A673 (cell line): ENCODE measurements around the gene SLC2A1. TPM values are rescaled to one million over a fixed set of nuclear protein-coding genes. Genes with fewer than 3 reads are reported as not detected.

Experiments used
- BruUV-seq: library from RNA; stranded (reverse); fragments of 400-500 nt; replicated peaks from 2 replicates; lab custom pipeline; 2021; lab: Mats Ljungman, UMichigan
- CTCF ChIA-PET: fragments of 300-600 bp; sonication (Branson Sonifier 250); formaldehyde crosslinking; loops from one replicate; lab custom pipeline; 2022; ENCODE audit warnings: antibody characterized with exemption; lab: Charles Lee
- POLR2A ChIA-PET: fragments of 300-600 bp; sonication (Branson Sonifier 250); formaldehyde crosslinking; loops from one replicate; lab custom pipeline; 2022; ENCODE audit warnings: antibody characterized with exemption; ENCODE audit not compliant: low non-redundant PET; lab: Charles Lee
- DNase-seq: peaks from one replicate; pipeline ENCODE4 v3.0.0-alpha.2; 2015; ENCODE audit warnings: low spot score
- H3K27ac ChIP-seq: fragments of 200-600 bp; sonication (generic); 2 replicates; pipeline ENCODE4 v1.5.1; 2016; ENCODE audit warnings: mixed run types, low read depth, mild to moderate bottlenecking, mixed read lengths, antibody characterized with exemption, low read length; ENCODE audit not compliant: poor library complexity, severe bottlenecking
- H3K27me3 ChIP-seq: fragments of 200-600 bp; sonication (generic); replicated peaks from 2 replicates; pipeline ENCODE4 v1.6.1; 2017; ENCODE audit warnings: mixed run types, low read depth, mild to moderate bottlenecking, mixed read lengths, antibody characterized with exemption, low read length; ENCODE audit not compliant: insufficient read depth, poor library complexity
- H3K36me3 ChIP-seq: fragments of 200-600 bp; sonication (generic); 2 replicates; pipeline ENCODE4 v1.6.1; 2016; ENCODE audit warnings: mixed run types, mild to moderate bottlenecking, mixed read lengths, antibody characterized with exemption, low read length; ENCODE audit not compliant: insufficient read depth, poor library complexity, severe bottlenecking
- H3K4me1 ChIP-seq: fragments of 200-600 bp; sonication (generic); 2 replicates; pipeline ENCODE4 v1.6.1; 2017; ENCODE audit warnings: mixed run types, mild to moderate bottlenecking, mixed read lengths, antibody characterized with exemption, low read length; ENCODE audit not compliant: insufficient read depth, poor library complexity, severe bottlenecking
- H3K4me3 ChIP-seq: fragments of 200-600 bp; sonication (generic); 2 replicates; pipeline ENCODE4 v1.5.1; 2016; ENCODE audit warnings: low read depth, mixed run types, mild to moderate bottlenecking, mixed read lengths, low read length; ENCODE audit not compliant: poor library complexity, severe bottlenecking
- H3K9me3 ChIP-seq: fragments of 200-600 bp; sonication (generic); 2 replicates; pipeline ENCODE4 v1.6.1; 2016; ENCODE audit warnings: mixed run types, low read depth, mild to moderate bottlenecking, mixed read lengths, antibody characterized with exemption, low read length; ENCODE audit not compliant: poor library complexity, severe bottlenecking
- CTCF ChIP-seq: fragments of 300-800, 200-600 bp; sonication (generic); conservative IDR thresholded peaks from 2 replicates; pipeline ENCODE4 v1.5.1; 2017; ENCODE audit warnings: low read depth, mild to moderate bottlenecking, antibody characterized with exemption, low read length, moderate library complexity, mixed read lengths
- EZH2 ChIP-seq: fragments of 200-600 bp; sonication (generic); IDR thresholded peaks from 2 replicates; pipeline ENCODE4 v1.6.1; 2017; ENCODE audit warnings: borderline replicate concordance, low read depth, mild to moderate bottlenecking, mixed read lengths, antibody characterized with exemption, low read length; ENCODE audit not compliant: poor library complexity, severe bottlenecking
- intact Hi-C: fragments of 100-400 bp; cut with micrococcal nuclease; formaldehyde crosslinking; loops from one replicate; pipeline ENCODE4 v1.10.0; 2022; ENCODE audit not compliant: unreplicated experiment
- total RNA-seq: library from RNA; stranded (reverse); gene quantifications from 2 replicates; pipeline ENCODE4 v1.2.3, GENCODE V29; 2021

Gene SLC2A1
- total RNA-seq, 1 experiment from 2014 or later, result 36.7 TPM

- Histone ChIP-seq H3K4me1 (peaks cover 12% of the 10 kb centered on the region), H3K4me3 (no peak overlapping the region), H3K9me3 (no peaks in the 10 kb centered on the region), H3K27ac (no peak overlapping the region), H3K36me3 (no peaks in the 10 kb centered on the region), H3K27me3 (no peaks in the 10 kb centered on the region)
- BruUV-seq, result no TSS peak
- no peak for DNase-seq
- CTCF ChIA-PET, result no interaction called here
- POLR2A ChIA-PET, result no interaction called here
- intact Hi-C loops, result no loop called here
- TF ChIP-seq CTCF (no peak), EZH2 (no peak)
These were observed 2.8 kb upstream of the SLC2A1 start for GRCh38 chr1:42961312-42962091.

- Histone ChIP-seq H3K27me3 (no peaks in the 10 kb centered on the region), H3K4me1 (peaks cover 12% of the 10 kb centered on the region), H3K36me3 (no peaks in the 10 kb centered on the region), H3K27ac (no peak overlapping the region), H3K9me3 (no peaks in the 10 kb centered on the region), H3K4me3 (no peak overlapping the region)
- ChIA-PET CTCF (no interaction called here), POLR2A (no interaction called here)
- TF ChIP-seq EZH2, result no peak
- no peak for TF ChIP-seq CTCF
- BruUV-seq, result no TSS peak
- DNase-seq, result no peak
- intact Hi-C loops, result no loop called here
These were observed 2.1 kb upstream of the SLC2A1 start for GRCh38 chr1:42960566-42961311.

GRCh38 chr1:42960122-42960390 is 1.4 kb upstream of the SLC2A1 start:
- ChIA-PET POLR2A (no interaction called here), CTCF (no interaction called here)
- TF ChIP-seq CTCF, result no peak
- TF ChIP-seq EZH2, result no peak
- Histone ChIP-seq H3K4me1 (peaks cover 12% of the 10 kb centered on the region), H3K9me3 (no peaks in the 10 kb centered on the region), H3K27ac (no peak overlapping the region), H3K4me3 (no peak overlapping the region), H3K36me3 (no peaks in the 10 kb centered on the region), H3K27me3 (no peaks in the 10 kb centered on the region)
- BruUV-seq, result no TSS peak
- intact Hi-C loops, result no loop called here
- no peak for DNase-seq
